Sigmoid colon (tissue), 7 donors: ENCODE measurements around the gene MRPL2. TPM values are rescaled to one million over a fixed set of nuclear protein-coding genes. Genes with fewer than 3 reads are reported as not detected.

Experiments used
- DNase-seq: peaks from one replicate; pipeline ENCODE4 v3.0.0-alpha.2; 2019
- H3K27ac ChIP-seq, 4 donors: fragments of 200-600 bp; sonication (generic); one replicate each; pipeline ENCODE4 v1.5.1; 2016 to 2019; ENCODE audit warnings: mild to moderate bottlenecking in 1 of 4
- H3K27me3 ChIP-seq, 3 donors: fragments of 200-600 bp; sonication (generic); one replicate each; pipeline ENCODE4 v1.5.1; 2019; ENCODE audit warnings: mild to moderate bottlenecking in 1 of 3
- H3K36me3 ChIP-seq, 4 donors: fragments of 200-600 bp; sonication (generic); one replicate each; pipeline ENCODE4 v1.5.1; 2016 to 2019
- H3K4me1 ChIP-seq, 4 donors: fragments of 200-600 bp; sonication (generic); one replicate each; pipeline ENCODE4 v1.5.1; 2017 to 2019
- H3K4me3 ChIP-seq, 4 donors: fragments of 200-600 bp; sonication (generic); one replicate each; pipeline ENCODE4 v1.5.1; 2017 to 2019; ENCODE audit warnings: mild to moderate bottlenecking in 2 of 4, moderate library complexity in 1 of 4
- H3K9me3 ChIP-seq, 4 donors: fragments of 200-600 bp in 3 of 4; sonication (generic) in 3 of 4; one replicate each; pipeline versions ENCODE4 v1.5.1 to v1.6.1; 2013 to 2019
- EP300 ChIP-seq, 4 donors: sonication (generic); formaldehyde crosslinking; IDR thresholded peaks; one replicate each; pipeline ENCODE4 v1.6.1; 2017; ENCODE audit warnings: antibody characterized with exemption in 4 of 4
- POLR2A ChIP-seq, 2 donors: fragments of 450-650 bp; IDR thresholded peaks; one replicate each; pipeline ENCODE4 v1.6.1; 2016; ENCODE audit warnings: antibody characterized with exemption in 2 of 2, mild to moderate bottlenecking in 2 of 2, moderate library complexity in 2 of 2
- POLR2AphosphoS5 ChIP-seq, 4 donors: sonication (generic); formaldehyde crosslinking; IDR thresholded peaks; one replicate each; pipeline ENCODE4 v1.6.1; 2017; ENCODE audit warnings: antibody characterized with exemption in 4 of 4
- WGBS, 2 donors: extraction: QIAGEN DNeasy Blood & Tissue Kit; methylation state at CpG; one replicate each; pipeline ENCODE4 v1.1.7; 2013; 5-methylcytosine and 5-hydroxymethylcytosine counted together
- intact Hi-C: fragments of 100-400 bp; cut with DNase I; formaldehyde crosslinking; loops from one replicate; pipeline ENCODE4 v1.15.1; 2023
- polyA plus RNA-seq, 3 donors: library from polyadenylated mRNA; stranded (reverse); fragments of 200-250 nt; gene quantifications; one replicate each; pipeline ENCODE4 v1.2.3, GENCODE V29; 2013
- total RNA-seq, 4 donors: library from RNA; depleted of rRNA; stranded (reverse); fragments of >200 nt; gene quantifications; one replicate each; pipeline ENCODE4 v1.1.0, GENCODE V29; 2016
- TF ChIP-seq, protein P1 (sequence below), 4 experiments: fragments of 450-650 bp in 3 of 4; fragments of 200-600 bp in 1 of 4; IDR thresholded peaks; one replicate each; pipeline ENCODE4 v1.5.1; 2016 to 2019; ENCODE audit warnings: antibody characterized with exemption in 4 of 4, mild to moderate bottlenecking in 3 of 4, moderate library complexity in 2 of 4
- donor health status: healthy with polysubstance abuse.
- donor health status: Bipolar disorder and iron deficiency.
- donor health status: healthy.

The MRPL2 gene
- total and polyA plus RNA-seq, 7 donors: 14.1 to 70.2 (median 25.7) TPM

DNA sequence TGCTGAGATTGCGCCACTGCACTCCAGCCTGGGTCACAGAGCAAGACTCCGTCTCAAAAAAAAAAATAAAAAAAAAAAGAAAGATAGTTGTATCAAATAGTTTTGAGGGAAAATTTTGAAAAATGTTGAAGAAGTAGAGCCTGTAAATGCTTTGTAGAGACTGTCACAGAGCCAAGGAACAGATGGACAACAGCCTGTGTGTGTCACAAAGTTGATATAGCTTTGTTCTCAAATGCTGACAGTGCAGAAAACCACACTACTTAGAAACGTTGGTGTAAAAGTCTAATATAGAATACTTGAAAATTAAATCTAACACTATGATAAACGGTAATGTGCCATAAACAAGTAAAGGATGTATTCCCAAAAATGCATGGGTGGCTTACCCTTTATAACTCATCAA, 42.3 kb upstream of the MRPL2 start:
- intact Hi-C loops: no loop called here
- H3K27ac ChIP-seq: no peak overlapping the region
- TF ChIP-seq, protein P1, sequence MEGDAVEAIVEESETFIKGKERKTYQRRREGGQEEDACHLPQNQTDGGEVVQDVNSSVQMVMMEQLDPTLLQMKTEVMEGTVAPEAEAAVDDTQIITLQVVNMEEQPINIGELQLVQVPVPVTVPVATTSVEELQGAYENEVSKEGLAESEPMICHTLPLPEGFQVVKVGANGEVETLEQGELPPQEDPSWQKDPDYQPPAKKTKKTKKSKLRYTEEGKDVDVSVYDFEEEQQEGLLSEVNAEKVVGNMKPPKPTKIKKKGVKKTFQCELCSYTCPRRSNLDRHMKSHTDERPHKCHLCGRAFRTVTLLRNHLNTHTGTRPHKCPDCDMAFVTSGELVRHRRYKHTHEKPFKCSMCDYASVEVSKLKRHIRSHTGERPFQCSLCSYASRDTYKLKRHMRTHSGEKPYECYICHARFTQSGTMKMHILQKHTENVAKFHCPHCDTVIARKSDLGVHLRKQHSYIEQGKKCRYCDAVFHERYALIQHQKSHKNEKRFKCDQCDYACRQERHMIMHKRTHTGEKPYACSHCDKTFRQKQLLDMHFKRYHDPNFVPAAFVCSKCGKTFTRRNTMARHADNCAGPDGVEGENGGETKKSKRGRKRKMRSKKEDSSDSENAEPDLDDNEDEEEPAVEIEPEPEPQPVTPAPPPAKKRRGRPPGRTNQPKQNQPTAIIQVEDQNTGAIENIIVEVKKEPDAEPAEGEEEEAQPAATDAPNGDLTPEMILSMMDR (IDR thresholded peaks at IDR 0.05): no peak
- no peak for TF ChIP-seq POLR2AphosphoS5 (IDR thresholded peaks at IDR 0.05)
- no peak for TF ChIP-seq EP300 (IDR thresholded peaks at IDR 0.05)
- no peak for TF ChIP-seq POLR2A (IDR thresholded peaks at IDR 0.05)
- H3K9me3 ChIP-seq: no peaks in the 10 kb centered on the region
- DNase-seq: no peak
- H3K36me3 ChIP-seq: no peaks in the 10 kb centered on the region
- 75 to 79% methylated on average over 4 of the region's 4 CpGs for WGBS, 2 donors
- H3K27me3 ChIP-seq: no peaks in the 10 kb centered on the region
- H3K4me1 ChIP-seq: no peaks in the 10 kb centered on the region
- no peak overlapping the region for H3K4me3 ChIP-seq

DNA sequence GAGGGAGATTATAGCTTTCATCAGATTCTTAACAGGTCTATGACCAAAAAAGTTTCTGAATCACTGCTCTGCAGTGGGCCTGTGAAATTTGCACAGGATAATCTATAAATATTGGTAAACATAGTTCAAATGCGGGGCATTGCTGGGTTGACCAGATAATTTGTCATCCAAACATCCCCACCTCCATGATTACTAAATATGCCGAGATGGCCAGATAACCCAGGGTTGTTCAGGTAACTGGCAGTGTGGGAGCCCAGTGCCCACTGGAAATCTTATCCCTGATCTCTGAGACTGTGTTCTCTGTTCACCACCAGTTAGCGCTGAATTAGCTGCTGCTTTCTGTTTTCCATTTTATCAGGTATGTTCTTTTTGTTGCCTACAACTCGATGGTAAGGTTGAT, 38.3 kb upstream of the MRPL2 start:
- no peaks in the 10 kb centered on the region for H3K9me3 ChIP-seq
- no peak for DNase-seq
- no peaks in the 10 kb centered on the region for H3K36me3 ChIP-seq
- no peaks in the 10 kb centered on the region for H3K27me3 ChIP-seq
- no peak overlapping the region for H3K4me3 ChIP-seq
- peaks cover 0 to 12% (median 5%) of the 10 kb centered on the region in 4 donors for H3K4me1 ChIP-seq
- WGBS, 2 donors: 91% methylated on average over 4 of the region's 4 CpGs
- TF ChIP-seq EP300 (IDR thresholded peaks at IDR 0.05): no peak
- TF ChIP-seq, protein P1 (IDR thresholded peaks at IDR 0.05): no peak
- TF ChIP-seq POLR2AphosphoS5 (IDR thresholded peaks at IDR 0.05): no peak
- no peak for TF ChIP-seq POLR2A (IDR thresholded peaks at IDR 0.05)
- no peak overlapping the region for H3K27ac ChIP-seq
- intact Hi-C loops: no loop called here

DNA sequence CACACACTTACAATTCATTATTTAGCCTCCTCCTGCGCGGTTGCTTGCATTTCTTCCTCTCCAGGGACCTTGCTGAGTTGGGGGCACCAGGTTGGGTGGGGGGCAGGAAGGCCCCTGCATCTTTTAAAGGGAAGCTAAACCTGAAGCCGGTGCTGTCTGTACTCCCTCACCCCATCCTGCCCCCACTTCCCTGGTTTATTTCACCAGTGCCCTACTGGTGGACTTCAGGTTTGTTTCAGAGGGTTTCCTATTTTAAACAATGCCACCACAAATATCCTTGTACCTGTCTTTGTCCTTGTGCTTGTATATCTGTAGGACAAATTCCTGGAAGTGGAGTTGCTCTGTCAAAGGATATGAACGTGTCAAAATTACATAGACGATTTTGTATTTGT, 37.9 kb upstream of the MRPL2 start:
- Histone ChIP-seq H3K4me1 (peaks cover 0 to 12% (median 5%) of the 10 kb centered on the region in 4 donors), H3K9me3 (no peaks in the 10 kb centered on the region), H3K27me3 (no peaks in the 10 kb centered on the region), H3K36me3 (no peaks in the 10 kb centered on the region), H3K27ac (no peak overlapping the region), H3K4me3 (no peak overlapping the region)
- TF ChIP-seq, protein P1 (IDR thresholded peaks at IDR 0.05): no peak
- TF ChIP-seq EP300 (IDR thresholded peaks at IDR 0.05) (no peak), POLR2AphosphoS5 (IDR thresholded peaks at IDR 0.05) (no peak), POLR2A (IDR thresholded peaks at IDR 0.05) (no peak)
- WGBS, 2 donors: 38 to 51% methylated on average over 5 of the region's 5 CpGs
- intact Hi-C loops: no loop called here
- DNase-seq: no peak

DNA sequence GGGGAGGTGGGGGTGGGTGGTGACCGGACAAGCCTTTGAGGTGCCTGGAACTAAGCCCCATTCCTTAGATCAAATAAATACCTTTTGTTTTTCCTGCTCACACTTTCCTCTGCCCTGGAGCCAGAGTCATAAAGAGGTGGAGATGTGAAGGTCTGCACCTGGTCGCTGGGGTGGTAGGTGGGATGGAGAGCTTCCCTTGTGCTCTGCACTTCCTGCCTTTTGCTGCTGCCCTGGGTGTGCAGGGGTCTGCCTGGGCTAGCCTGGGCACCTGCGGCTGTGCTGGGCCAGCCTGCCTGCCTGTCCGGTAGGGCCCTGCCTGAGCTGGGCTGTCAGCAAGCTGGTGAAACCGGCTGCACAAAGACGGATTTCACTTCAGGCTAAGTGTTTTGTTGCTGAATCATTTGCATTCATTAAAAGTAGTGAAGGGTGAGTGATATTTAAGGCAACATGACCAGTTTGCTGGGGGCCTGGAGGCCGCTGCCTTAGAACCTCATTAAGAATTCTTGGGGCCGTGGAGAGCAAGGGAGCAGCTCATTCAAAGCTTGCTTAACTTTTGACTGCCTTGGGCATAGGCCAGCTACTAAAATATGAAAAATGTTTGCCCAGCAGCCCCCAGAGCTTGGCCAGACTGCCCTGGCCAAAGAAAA, 37.3 kb upstream of the MRPL2 start:
- no peak overlapping the region for H3K27ac ChIP-seq
- intact Hi-C loops: no loop called here
- no peak for DNase-seq
- TF ChIP-seq EP300 (IDR thresholded peaks at IDR 0.05) (no peak), POLR2AphosphoS5 (IDR thresholded peaks at IDR 0.05) (no peak), POLR2A (IDR thresholded peaks at IDR 0.05) (no peak)
- TF ChIP-seq, protein P1 (IDR thresholded peaks at IDR 0.05): no peak
- H3K4me1 ChIP-seq: peaks cover 0 to 12% (median 5%) of the 10 kb centered on the region in 4 donors
- no peak overlapping the region for H3K4me3 ChIP-seq
- 19 to 52% methylated on average over 8 of the region's 8 CpGs for WGBS, 2 donors
- no peaks in the 10 kb centered on the region for H3K27me3 ChIP-seq
- no peaks in the 10 kb centered on the region for H3K36me3 ChIP-seq
- no peaks in the 10 kb centered on the region for H3K9me3 ChIP-seq

DNA sequence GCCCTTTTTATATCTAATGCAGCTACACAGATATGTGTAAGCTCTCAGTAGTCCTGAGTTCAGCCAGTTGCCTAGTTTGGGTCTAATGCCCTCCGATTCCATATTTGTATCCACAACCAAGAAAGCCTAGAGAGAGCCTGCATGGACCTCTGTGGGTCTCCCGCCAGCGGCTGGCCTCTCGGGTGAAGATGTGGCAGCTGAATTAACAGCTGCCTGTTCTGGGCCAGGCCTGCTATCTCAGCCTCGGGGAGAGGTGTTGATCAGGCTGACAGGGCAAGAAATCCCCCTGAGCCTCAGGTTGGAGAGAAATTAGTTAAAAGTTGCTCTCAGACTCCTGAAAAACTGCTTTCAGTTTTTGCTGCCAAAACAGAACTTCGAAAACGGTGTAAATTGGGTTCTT, 36.7 kb upstream of the MRPL2 start:
- intact Hi-C loops: no loop called here
- Histone ChIP-seq H3K4me3 (no peak overlapping the region), H3K9me3 (no peaks in the 10 kb centered on the region), H3K27ac (no peak overlapping the region), H3K36me3 (no peaks in the 10 kb centered on the region), H3K4me1 (peaks cover 0 to 12% (median 5%) of the 10 kb centered on the region in 4 donors), H3K27me3 (no peaks in the 10 kb centered on the region)
- no peak for TF ChIP-seq EP300 (IDR thresholded peaks at IDR 0.05)
- DNase-seq: no peak
- WGBS, 2 donors: 28 to 57% methylated on average over 7 of the region's 7 CpGs
